ENCODE results near the gene AURKB. TPM values are rescaled to one million over a fixed set of nuclear protein-coding genes. Genes with fewer than 3 reads are reported as not detected.
A peak's percentile ranks its signal among the peaks of the same experiment; 100 is the strongest.
"Not testable (repeated sequence)": the region's sequence is repeated elsewhere in the genome, so short reads cannot be mapped to it uniquely, and the experiment has no call there.

AURKB gene
- total RNA-seq, 2 donors from 2014 or later: 90.2 to 199 TPM

DNA sequence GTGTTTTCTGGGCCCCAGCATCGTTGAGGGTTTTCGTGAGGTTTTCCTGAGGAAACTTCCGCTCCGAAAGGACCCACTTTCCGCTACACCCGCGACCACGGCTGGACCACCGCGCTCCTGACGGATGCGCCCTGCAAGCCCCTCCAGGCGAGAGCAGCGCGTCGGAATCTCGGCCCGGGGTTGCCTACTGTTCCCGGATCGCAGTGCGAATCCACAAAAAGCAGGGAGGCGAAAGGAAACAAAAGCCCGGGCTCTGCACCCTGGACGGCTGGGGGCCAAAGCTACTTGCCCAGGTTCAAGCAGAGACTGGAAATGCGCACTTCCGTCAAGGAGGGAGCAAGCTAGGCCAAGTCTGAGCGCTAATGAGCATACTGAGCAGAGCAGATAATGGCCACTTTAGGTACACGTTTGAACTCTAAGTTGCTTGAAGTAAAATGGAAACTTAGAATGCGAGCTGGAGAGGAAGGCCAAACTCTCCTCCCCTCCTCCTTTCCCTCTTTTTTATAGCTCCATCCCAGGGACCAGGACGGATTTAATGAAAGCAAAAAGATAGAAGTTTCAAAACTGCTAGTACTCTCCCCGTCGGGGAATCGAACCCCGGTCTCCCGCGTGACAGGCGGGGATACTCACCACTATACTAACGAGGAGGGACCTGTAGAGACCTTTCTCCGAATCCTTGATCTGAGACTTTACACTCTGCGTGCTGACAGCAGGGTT lies 11.4 kb upstream of the AURKB start:
- DNase-seq (ENCODE audit: low spot score) (peak; percentile 85), ATAC-seq (peak; percentile 69 to 79)
- peak overlapping the region; percentile 97 for H3K4me3 Mint-ChIP-seq
- H3K36me3 Mint-ChIP-seq: peaks cover under 1% of the 10 kb centered on the region
- H3K9me3 Mint-ChIP-seq: no peaks in the 10 kb centered on the region
- H3K4me1 Mint-ChIP-seq (ENCODE audit: low read depth in 2 of 2): peaks cover 47 to 54% of the 10 kb centered on the region in 2 donors
- no peaks in the 10 kb centered on the region for H3K27me3 Mint-ChIP-seq
- peak overlapping the region; percentile 97 for H3K27ac Mint-ChIP-seq

DNA sequence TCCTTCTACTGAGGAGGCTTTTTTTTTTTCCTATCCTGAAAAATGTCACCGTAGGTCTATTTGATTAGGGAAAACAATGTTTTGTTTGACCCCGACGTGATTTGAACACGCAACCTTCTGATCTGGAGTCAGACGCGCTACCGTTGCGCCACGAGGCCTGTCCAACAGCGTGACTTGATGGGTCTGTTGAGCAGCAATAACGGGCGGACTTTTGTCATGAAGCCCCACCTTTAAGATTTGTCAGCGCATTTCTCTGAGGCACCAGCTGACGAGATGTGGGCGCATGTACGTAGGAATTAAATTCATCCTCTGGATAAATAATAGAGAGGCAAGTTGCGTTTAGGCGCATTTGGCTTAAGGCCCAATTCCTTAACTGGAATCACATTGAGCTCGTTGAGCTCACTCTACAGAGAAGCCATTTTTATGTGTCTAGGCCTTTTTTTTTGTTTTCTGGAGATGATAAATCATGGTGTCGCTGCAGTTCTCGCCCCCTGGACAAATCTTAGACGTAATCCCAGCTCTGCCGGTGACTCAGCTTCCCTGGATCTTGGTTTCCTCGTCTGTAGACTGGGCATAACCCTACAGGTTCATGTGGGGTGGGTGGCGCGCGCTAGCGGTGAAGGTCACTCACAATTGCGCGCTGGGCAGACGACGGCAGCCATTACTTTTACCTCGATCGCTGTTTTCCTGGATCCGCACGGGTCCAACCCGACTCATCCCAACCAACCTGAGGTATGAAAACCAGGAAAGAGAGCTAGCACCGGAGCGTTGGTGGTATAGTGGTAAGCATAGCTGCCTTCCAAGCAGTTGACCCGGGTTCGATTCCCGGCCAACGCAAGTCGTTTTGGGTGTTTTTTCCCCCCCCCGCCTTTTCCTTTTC lies 10.6 kb upstream of the AURKB start:
- Mint-ChIP-seq H3K4me1 (ENCODE audit: low read depth in 2 of 2) (peaks cover 39 to 47% of the 10 kb centered on the region in 2 donors), H3K9me3 (no peaks in the 10 kb centered on the region), H3K4me3 (peak overlapping the region; percentile 97), H3K36me3 (no peaks in the 10 kb centered on the region), H3K27ac (peak overlapping the region; percentile 97), H3K27me3 (no peaks in the 10 kb centered on the region)
- ATAC-seq (peak; percentile 44 to 51), DNase-seq (ENCODE audit: low spot score) (peak; percentile 84)

DNA sequence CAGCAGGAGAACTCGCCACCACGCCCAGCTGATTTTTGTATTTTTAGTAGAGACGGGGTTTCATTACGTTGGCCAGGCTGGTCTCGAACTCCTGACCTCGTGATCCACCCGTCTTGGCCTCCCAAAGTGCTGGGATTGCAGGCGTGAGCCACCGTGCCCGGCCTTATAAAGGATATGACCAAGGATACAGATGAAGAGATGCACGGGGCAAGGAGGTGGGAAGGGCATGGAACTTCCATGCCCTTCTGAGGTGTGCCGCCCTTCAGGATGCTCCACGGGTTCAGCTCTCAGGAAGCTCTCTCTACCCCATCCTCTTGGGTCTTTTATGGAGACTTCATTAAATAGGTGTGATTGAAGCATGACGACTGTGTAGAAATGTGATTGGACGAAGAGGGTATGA lies 3.6 kb upstream of the AURKB start:
- not testable (repeated sequence) for H3K36me3 Mint-ChIP-seq; DNase-seq (ENCODE audit: low spot score); H3K4me3 Mint-ChIP-seq; H3K27me3 Mint-ChIP-seq; H3K9me3 Mint-ChIP-seq; ATAC-seq; H3K27ac Mint-ChIP-seq
- peaks cover 18 to 20% of the 10 kb centered on the region in 2 donors for H3K4me1 Mint-ChIP-seq (ENCODE audit: low read depth in 2 of 2)

DNA sequence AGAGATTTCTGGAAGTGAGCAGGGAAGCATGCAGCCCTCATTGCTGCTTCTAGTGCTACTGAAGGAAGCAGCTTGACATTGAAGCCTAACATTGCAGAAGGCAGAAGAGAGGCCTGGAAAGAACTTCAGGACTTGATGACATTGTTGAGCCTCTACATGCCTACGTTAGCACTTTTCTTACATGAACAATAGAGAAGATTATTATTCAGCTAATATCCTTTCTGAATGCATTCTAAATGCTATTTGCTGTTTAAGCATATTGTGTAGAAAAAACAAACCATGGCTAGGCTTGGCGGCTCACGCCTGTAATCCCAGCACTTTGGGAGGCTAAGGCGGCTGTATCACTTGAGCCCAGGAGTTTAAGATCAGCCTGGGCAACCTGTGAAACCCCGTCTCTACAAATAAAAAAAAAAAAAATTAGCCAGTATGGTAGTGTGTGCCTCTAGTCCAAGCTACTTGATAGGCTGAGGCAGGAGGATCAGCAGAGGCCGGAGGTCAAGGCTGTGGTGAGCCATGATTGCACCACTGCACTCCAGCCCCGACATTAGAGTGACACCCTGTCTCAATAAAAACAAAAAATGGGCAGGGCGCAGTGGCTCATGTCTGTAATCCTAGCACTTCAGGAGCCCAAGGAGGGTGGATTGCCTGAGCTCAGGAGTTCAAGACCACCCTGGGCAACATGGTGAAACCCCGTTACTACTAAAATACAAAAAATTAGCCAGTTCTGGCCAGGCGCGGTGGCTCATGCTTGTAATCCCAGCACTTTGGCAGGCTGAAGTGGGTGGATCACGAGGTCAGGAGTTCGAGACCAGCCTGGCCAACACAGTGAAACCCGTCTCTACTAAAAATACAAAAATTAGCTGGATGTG lies 2.2 kb upstream of the AURKB start:
- Mint-ChIP-seq H3K36me3 (peaks cover 7% of the 10 kb centered on the region), H3K4me1 (ENCODE audit: low read depth in 2 of 2) (peaks cover 14 to 20% of the 10 kb centered on the region in 2 donors), H3K4me3 (peak overlapping the region; percentile 94), H3K27ac (peak overlapping the region in 1 of 2 donors; percentile 86), H3K9me3 (no peaks in the 10 kb centered on the region), H3K27me3 (no peaks in the 10 kb centered on the region)
- ATAC-seq: no peak
- DNase-seq (ENCODE audit: low spot score): no peak

DNA sequence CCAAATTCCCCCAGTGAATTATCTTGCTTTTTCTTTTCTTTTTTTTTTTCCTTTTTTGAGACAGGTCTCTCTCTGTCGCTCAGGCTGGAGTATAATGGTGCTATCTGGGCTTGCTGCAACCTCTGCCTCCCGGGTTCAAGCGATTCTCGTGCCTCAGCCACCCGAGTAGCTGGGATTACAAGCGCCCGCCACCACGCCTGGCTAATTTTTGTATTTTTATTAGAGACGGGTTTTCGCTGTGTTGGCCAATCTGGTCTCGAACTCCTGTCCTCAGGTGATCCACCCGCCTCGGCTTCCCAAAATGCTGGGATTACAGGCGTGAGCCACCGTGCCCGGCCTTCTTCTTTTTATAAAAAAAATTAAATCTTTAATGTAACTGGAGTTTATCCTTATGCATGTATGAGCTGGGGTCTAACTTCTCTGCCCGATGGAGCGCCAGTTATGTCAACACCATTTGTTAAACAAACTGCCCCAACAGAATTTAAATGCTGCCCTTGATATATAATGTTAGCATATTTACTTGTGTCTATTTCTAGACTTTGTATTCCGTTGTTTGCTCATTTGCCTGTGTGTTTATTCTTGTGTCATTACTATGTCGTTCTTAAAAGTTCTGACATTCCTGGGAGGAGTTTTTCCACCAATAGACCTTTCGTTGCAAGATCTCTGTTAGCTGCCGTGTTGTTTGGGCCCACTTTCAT lies 535 bp upstream of the AURKB start:
- no peaks in the 10 kb centered on the region for H3K9me3 Mint-ChIP-seq
- H3K36me3 Mint-ChIP-seq: peaks cover 7% of the 10 kb centered on the region
- no peak for DNase-seq (ENCODE audit: low spot score)
- peaks cover 17 to 20% of the 10 kb centered on the region in 2 donors for H3K4me1 Mint-ChIP-seq (ENCODE audit: low read depth in 2 of 2)
- H3K4me3 Mint-ChIP-seq: peak overlapping the region; percentile 94
- no peak for ATAC-seq
- H3K27me3 Mint-ChIP-seq: no peaks in the 10 kb centered on the region
- H3K27ac Mint-ChIP-seq: peak overlapping the region; percentile 82 to 86

DNA sequence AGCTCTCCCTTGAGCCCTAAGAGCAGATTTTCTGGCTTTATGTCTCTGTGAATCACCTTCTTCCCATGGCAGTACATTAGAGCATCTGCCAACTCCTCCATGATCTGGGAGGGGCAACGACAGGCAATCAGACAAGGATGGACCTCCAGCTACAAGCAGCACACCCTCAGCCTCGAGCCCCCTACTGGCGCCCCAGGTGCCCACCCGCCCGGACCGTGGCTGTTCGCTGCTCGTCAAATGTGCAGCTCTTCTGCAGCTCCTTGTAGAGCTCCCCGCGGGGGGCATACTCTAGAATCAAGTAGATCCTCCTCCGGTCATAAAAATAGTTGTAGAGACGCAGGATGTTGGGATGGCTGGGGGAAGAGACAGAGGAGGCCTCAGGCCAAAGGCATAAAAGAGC lies 3.8 kb downstream of the AURKB start:
- Mint-ChIP-seq H3K4me1 (ENCODE audit: low read depth in 2 of 2) (peaks cover 16 to 18% of the 10 kb centered on the region in 2 donors), H3K4me3 (no peak overlapping the region), H3K9me3 (no peaks in the 10 kb centered on the region), H3K27me3 (no peaks in the 10 kb centered on the region), H3K27ac (no peak overlapping the region), H3K36me3 (peaks cover 7% of the 10 kb centered on the region)
- no peak for DNase-seq (ENCODE audit: low spot score)
- no peak for ATAC-seq

DNA sequence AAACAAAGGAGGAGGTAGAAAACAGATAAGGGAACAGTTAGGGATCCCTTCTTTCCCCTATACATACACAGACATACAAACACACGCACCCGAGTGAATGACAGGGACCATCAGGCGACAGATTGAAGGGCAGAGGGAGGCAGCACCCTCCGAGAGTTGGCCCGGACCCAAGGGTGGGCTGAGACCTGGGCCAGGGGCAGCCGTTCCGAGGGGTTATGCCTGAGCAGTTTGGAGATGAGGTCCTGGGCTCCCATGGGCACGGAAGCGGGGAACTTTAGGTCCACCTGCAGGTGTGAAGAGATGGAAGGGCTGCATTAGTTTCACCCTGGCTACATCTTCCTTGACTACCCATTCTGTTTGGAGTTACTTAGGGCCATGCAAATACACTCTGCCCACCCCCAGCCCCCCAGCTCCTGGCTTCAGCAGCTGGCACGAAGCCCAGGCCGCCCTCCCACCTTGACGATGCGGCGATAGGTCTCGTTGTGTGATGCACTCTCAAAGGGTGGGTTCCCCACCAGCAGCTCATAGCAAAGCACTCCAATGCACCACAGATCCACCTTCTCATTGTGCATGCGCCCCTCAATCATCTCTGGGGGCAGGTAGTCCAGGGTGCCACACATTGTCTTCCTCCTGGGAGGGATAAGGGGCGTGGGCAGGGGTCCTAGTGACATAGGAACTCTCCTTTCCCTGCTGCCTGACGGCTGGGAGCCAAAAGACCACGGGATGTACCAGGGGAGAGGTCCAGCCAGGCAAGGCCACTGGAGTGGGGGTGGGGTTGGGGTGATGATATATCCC lies 5.4 kb downstream of the AURKB start:
- DNase-seq (ENCODE audit: low spot score): no peak
- ATAC-seq: no peak
- Mint-ChIP-seq H3K4me3 (no peak overlapping the region), H3K27me3 (no peaks in the 10 kb centered on the region), H3K4me1 (ENCODE audit: low read depth in 2 of 2) (peaks cover 8 to 10% of the 10 kb centered on the region in 2 donors), H3K27ac (no peak overlapping the region), H3K9me3 (no peaks in the 10 kb centered on the region), H3K36me3 (peaks cover 4% of the 10 kb centered on the region)

DNA sequence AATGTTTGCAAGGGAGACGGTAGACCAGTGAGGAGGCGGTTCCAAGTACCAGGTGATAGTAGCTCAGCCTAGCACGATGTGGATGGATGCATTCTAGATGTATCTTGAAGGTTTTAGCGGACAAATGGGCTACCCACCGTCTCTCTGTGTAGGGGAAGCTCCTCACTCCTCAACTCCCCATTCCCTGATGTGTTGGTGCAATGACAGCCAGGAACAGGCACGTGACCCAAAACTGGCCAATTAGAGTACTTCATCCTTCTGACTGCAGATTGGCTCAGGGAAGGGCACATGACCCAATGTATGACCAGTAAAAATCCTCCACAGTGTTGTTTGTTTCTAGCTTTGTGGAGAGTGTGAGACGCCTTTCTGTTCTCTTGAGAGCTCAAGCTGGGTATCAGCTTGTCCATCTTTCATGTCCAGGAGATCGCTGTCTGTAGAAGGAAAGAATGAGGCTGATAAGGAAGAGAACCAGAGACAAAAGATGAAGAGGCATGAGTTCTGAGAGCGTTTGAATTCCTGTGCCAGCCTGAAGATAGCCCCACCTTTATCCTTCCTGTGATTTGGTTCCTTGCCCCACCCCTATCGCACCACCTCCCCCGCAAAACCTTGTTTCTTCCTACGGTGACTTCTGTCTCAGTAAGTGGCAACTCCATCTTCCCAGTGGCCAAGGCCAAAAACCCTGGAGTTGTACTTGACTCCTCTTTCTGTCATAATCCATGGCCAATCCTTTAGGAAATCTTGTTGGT lies 18.1 kb downstream of the AURKB start:
- H3K4me1 Mint-ChIP-seq (ENCODE audit: low read depth in 2 of 2): peaks cover 15 to 19% of the 10 kb centered on the region in 2 donors
- no peaks in the 10 kb centered on the region for H3K36me3 Mint-ChIP-seq
- H3K27me3 Mint-ChIP-seq: no peaks in the 10 kb centered on the region
- no peaks in the 10 kb centered on the region for H3K9me3 Mint-ChIP-seq
- ATAC-seq: no peak
- H3K4me3 Mint-ChIP-seq: no peak overlapping the region
- DNase-seq (ENCODE audit: low spot score): peak; percentile 66
- H3K27ac Mint-ChIP-seq: no peak overlapping the region

DNA sequence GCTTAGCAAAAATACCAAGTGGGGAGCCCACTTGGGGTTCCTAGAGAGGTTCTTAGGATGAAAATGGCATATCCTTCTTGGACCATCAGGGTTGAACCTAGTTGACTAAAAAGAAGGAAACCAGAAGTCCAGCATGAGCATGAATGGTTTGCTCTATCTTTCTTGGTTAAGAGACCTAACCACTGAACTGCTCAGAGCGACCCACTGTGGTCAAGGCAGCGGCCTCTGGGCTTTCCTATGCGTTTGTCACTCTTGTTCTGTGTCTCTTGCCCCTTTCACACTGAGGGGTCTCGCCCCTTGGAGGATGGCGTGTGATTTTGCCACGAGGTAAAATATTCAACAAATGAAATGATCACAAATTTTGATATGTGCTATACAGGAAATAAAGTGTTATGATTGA lies 19.9 kb downstream of the AURKB start:
- Mint-ChIP-seq H3K36me3 (no peaks in the 10 kb centered on the region), H3K27me3 (no peaks in the 10 kb centered on the region), H3K27ac (no peak overlapping the region), H3K4me3 (no peak overlapping the region), H3K4me1 (ENCODE audit: low read depth in 2 of 2) (peaks cover 9 to 13% of the 10 kb centered on the region in 2 donors), H3K9me3 (no peaks in the 10 kb centered on the region)
- ATAC-seq (no peak), DNase-seq (ENCODE audit: low spot score) (peak; percentile 73)

DNA sequence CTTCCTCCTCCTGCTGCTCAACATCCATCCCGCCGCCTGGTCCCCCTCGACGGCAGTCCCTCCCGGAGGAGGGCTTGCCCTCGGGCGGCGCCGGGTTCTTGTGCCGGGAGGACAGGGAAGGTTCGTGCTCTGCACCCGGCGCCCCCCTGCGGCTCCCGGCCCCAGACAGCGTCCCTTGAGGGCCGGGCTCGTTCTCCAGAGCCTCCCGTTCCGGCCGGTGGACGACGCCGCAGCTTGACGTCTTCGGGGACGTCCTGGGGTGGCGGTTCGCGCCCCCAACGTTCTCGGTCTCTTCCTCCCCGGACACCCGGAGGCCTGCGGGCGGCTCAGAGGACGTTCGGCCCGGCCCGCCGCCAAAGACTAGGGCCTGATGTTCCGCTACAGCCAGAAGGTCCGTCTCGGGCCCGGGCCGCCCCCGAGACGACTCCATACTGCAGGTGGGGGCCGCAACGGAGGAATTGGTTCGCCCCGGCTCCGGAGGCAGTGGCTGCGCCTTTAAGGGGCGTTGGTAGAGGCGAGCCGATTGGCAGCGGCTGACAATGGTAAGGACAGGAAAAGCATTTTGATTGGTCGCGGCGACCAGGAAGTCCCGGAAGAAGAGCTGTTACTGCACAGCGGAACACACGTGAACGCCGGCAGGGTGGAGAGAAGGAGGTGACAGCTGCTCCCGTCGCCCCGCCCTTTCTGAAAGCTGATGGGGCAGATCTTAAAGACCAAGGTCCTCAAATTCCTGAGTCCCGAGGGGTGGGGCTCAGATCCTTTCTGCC lies 20.5 kb downstream of the AURKB start, which contains the start of gene BORCS6:
Gene BORCS6, minus strand, starts transcription at position 470 of the 767 bp plus-strand sequence. Its CDS starts 40 bp downstream, at position 430.
- peaks cover 9 to 13% of the 10 kb centered on the region in 2 donors for H3K4me1 Mint-ChIP-seq (ENCODE audit: low read depth in 2 of 2)
- no peak within 1 kb of the TSS for H3K4me3 Mint-ChIP-seq
- H3K9me3 Mint-ChIP-seq: no peaks in the 10 kb centered on the region
- no peak within 1 kb of the TSS for H3K27ac Mint-ChIP-seq
- peak; percentile 97 for DNase-seq (ENCODE audit: low spot score)
- ATAC-seq: peak; percentile 80 to 85
- H3K36me3 Mint-ChIP-seq: no peaks in the 10 kb centered on the region
- H3K27me3 Mint-ChIP-seq: no peaks in the 10 kb centered on the region

DNA sequence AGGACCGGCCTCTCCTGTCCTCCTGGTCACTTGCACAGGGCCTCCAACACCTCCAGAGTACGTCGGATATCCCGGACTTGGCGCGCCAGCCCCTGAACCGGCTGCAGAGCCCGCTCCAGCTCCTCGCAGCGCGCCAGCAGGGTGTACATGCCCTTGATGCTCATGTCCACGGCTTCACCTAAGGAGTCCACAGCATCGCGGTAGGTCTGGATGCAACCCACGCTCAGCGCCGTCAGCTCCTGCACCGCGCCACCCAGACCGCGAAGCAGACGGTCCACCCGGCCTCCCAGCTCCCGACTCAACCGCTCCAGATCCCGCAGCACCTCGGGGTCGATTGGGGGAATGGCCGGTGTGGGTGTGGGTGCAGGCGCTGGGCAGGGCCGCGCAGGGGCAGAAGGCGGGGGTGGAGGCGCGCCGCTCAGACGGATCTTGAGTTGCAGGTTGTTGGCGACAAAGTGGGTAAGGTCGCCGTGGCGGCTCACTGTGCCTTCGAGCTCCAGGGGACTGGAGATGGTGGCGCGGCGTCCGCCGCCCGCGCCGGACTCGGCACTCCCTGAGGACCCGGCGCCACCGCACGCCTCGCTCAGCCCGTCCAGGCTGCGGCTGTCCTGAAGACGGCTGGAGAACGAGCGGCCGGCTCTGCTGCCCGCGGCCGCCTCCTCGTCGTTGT lies 21.2 kb downstream of the AURKB start:
- Mint-ChIP-seq H3K4me3 (no peak overlapping the region), H3K27ac (no peak overlapping the region), H3K36me3 (no peaks in the 10 kb centered on the region), H3K9me3 (no peaks in the 10 kb centered on the region), H3K27me3 (no peaks in the 10 kb centered on the region), H3K4me1 (ENCODE audit: low read depth in 2 of 2) (peaks cover 9 to 13% of the 10 kb centered on the region in 2 donors)
- no peak for ATAC-seq
- peak; percentile 61 for DNase-seq (ENCODE audit: low spot score)
